ENCODE measurements around the gene CDK5R2. TPM values are rescaled to one million over a fixed set of nuclear protein-coding genes. Genes with fewer than 3 reads are reported as not detected.

Gene CDK5R2
- polyA plus RNA-seq, 1 donor from 2014 or later, result not detected

DNA sequence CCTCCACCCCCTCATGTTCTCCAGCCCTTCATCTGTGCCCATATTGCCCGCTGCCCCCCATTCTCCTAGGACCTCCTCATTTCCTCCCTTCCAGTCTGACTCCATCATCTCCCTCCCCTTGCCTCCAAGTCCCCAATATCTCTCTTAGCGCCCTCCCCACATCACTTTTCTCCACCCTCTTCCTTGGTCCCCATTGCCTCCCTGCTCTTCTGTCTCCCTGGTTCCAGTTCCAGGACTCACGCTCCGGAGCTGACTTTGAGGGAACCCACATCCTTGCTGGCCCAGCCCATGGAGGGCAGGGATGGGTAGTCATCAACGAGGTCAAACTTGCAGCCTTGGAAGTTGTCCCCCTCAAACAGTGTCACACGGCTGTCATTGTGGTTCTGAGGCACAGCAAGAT, 31.1 kb downstream of the CDK5R2 start:
- H3K27ac Mint-ChIP-seq, result no peak overlapping the region
- H3K4me3 Mint-ChIP-seq, result no peak overlapping the region

DNA sequence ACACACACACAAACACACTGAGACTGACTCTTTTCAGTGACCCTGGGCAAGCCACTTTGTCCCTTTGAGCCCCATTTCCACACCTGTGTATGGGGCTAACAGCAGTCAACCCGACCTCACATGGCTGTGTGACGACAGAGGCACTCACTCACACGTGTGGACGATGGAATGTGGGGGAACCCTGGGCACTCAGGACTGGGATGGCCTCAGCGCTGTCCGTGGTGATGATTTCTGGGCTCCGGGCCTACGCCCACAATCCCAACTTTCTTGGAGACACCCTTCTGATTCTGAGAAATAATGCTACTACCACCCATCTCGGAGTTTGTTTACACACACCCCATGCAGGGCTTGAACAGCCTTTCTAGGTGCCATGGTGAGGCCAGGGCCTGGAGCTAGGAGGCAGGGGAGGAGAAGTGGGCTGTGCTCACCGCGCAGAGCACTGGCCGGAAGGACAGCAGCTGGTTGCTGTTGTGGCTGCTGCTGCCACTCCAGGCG, 32.3 kb downstream of the CDK5R2 start:
- Mint-ChIP-seq H3K4me1 (peaks cover 0 to 11% (median 7%) of the 10 kb centered on the region in 3 donors), H3K9me3 (no peaks in the 10 kb centered on the region), H3K27me3 (peaks cover 76% of the 10 kb centered on the region), H3K4me3 (no peak overlapping the region), H3K27ac (no peak overlapping the region), H3K36me3 (no peaks in the 10 kb centered on the region)

More for the DNA sequence above, 31.1 kb downstream of the CDK5R2 start:
- Mint-ChIP-seq H3K4me1 (peaks cover 0 to 6% (median 4%) of the 10 kb centered on the region in 3 donors), H3K27me3 (peaks cover 75% of the 10 kb centered on the region), H3K9me3 (no peaks in the 10 kb centered on the region), H3K36me3 (no peaks in the 10 kb centered on the region)

DNA sequence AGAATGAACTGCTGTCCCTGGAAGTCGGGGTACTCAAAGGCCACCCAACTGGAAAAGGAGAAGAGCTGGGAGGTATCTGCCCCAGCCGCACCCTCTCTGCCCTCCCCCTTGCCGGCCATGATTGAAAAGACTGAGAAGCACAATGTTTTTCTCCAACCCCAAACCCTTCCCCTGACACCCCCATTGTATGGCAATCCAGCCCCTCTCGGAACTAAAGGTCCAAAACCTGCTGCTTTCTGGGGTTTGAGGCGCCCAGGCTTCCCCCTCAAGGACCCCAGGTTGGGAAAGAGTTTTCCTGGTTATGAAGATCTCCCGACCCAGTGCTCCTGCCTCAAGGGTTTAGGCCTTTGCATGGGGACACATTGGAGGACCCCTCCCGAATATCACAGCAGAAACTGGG, 32.7 kb downstream of the CDK5R2 start:
- H3K27ac Mint-ChIP-seq, result no peak overlapping the region
- H3K4me3 Mint-ChIP-seq, result peak overlapping the region in 1 of 4 donors; percentile 47
- peaks cover 0 to 11% (median 7%) of the 10 kb centered on the region in 3 donors for H3K4me1 Mint-ChIP-seq
- H3K36me3 Mint-ChIP-seq, result peaks cover under 1% of the 10 kb centered on the region
- no peaks in the 10 kb centered on the region for H3K9me3 Mint-ChIP-seq
- peaks cover 75% of the 10 kb centered on the region for H3K27me3 Mint-ChIP-seq

DNA sequence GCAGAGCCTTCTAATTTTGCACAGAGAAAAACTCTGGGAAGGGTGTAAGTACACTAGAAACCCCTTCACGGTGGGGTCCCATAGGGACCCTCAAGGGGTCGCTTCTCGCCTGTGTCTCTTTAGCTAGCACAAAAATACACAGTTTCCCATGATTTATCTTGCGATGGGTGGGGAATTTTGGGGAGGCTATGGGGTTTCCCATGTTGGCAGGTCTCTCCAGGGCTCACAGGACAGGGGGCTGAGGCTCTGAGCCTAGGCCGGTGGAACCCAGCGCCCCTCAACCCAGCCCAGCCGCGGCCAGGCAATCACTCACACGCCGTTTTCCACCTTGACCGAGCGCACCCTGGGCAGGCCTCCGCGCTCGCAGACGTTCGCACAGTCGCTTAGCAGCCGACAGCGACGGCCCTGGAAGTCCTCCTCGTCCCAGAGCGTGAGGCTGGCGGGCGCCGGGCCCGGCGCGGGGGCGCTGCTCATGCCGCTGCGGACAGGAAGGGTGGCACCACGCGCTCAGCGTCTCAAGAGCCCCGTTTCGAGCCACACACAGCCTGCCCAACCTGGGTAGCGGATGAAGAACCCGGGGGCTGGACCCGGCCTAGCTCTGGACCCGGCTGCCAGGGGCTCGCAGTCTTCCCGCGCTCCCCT, 33.4 kb downstream of the CDK5R2 start:
- no peak overlapping the region for H3K4me3 Mint-ChIP-seq

DNA sequence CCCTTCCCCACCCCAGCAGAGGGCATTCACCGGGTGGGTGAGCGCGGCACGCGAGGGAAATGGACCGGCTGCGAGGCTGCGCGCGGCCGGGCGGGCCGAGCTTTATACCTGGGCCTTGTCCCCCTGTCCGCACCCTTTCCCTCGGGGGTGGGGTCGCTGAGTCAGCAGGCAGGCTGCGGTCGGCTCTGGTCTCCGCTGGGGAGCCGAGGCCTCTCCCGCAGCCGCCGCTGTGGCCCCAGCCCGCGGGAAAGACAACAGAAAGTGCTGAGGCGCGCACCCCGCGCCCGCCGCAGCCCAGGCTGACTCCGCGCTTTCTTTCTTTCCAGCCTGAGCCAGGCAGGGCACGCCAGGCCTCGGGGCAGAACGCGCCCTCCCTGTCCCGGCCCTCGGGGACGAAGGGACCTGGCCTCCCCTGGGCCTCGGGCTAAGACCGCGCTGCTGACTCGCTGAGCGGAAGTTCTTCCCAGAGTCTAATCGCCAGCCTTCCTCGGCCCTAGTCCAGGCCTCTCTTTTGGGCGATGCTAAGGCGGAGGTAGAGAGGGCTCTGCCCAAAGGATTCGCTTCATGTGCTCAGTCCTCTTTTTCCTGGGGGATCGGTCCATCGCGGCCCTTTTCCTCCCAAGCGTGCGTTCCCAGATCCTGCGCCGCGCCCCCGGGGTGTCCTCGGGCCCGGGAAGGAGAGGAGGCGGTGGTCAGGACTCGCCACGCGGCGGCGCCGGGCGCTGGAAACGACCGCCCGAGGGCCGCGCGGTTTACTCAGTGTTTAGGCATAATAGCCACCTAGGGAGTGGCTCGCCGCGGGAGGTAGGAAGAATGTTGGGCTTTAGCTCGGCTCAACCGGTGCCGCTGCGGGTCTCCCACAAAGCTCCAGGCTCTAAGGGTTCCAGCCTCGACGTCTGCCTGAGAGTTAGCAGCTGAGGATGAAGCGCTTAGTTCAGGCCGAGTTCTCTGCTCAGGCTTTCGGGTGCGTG, 34.2 kb downstream of the CDK5R2 start, which contains the start of gene CRYBA2:
CRYBA2 (minus strand) TSS at position 78 of the 971 bp plus-strand sequence. CDS start 246 bp downstream, outside the sequence.
- H3K4me1 Mint-ChIP-seq, result peaks cover 0 to 11% (median 7%) of the 10 kb centered on the region in 3 donors
- peak within 1 kb of the TSS in 2 of 4 donors; percentile 24 to 47 for H3K4me3 Mint-ChIP-seq
- H3K36me3 Mint-ChIP-seq, result peaks cover 2% of the 10 kb centered on the region
- H3K27ac Mint-ChIP-seq, result peak within 1 kb of the TSS in 1 of 3 donors; percentile 71
- no peaks in the 10 kb centered on the region for H3K9me3 Mint-ChIP-seq
- H3K27me3 Mint-ChIP-seq, result peaks cover 76% of the 10 kb centered on the region

More for the DNA sequence above, 33.4 kb downstream of the CDK5R2 start:
- Mint-ChIP-seq H3K4me1 (peaks cover 0 to 11% (median 7%) of the 10 kb centered on the region in 3 donors), H3K27me3 (peaks cover 75% of the 10 kb centered on the region), H3K27ac (no peak overlapping the region), H3K36me3 (peaks cover 2% of the 10 kb centered on the region), H3K9me3 (no peaks in the 10 kb centered on the region)

DNA sequence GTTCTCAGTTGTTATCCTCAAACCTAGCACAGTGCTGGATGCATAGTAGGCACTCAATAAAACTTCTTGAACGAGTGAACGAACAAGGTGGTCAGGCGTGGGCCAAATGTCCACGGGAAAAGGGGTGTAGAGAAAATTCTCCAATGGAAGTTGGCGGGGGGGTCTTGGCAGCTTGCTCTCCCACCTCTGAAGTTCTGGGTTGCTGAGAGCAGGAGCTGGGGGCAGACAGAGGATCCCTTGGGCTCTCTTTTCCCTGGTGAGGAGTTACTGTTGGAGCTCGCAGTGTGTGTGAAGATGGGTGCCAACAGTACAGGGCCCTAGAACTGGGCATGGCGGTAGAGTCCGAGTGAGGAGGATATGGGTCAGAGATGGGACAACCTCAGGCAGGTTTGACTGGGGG, 36.1 kb downstream of the CDK5R2 start:
- Mint-ChIP-seq H3K9me3 (no peaks in the 10 kb centered on the region), H3K27ac (no peak overlapping the region), H3K36me3 (peaks cover 2% of the 10 kb centered on the region), H3K27me3 (peaks cover 73% of the 10 kb centered on the region), H3K4me1 (peaks cover 0 to 11% (median 7%) of the 10 kb centered on the region in 3 donors), H3K4me3 (peak overlapping the region in 3 of 4 donors; percentile 14 to 43 (median 21))

DNA sequence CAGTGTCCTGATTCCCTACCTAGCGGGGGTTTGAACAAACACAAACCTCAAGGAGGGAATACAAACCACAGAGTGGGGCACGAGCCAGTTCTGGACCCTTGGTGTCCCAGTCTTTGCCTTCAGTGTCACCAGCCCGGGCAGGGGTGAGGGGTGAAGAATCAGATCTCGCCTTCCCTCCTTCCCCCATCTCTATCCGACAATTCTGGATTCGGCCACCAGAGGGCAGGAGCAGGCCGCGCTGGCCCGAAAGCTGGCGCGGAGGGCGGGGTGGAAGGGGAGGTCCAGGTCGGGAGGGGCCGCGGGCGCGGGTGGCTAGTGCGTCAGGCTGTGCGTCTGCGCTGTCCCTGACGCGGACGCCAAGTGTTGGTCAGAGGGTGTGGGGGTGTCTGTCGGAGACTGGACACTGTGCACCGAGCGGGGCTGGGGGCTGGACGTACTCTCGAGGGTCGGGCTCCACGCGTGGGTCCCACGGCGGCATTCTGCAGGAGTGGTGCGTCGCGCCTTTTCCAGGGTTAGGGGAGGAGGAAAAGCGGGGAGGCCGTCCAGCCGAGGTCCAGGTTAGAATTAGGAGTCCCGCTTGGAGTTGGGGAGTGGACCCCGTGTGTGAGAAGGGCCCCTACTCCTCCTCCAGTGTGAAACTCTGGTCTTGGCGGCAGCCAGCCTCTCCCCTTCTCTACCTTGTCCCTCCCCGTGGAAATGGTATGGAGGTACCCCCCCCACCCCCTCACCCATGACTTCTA, 36.7 kb downstream of the CDK5R2 start:
- peaks cover 0 to 11% (median 7%) of the 10 kb centered on the region in 3 donors for H3K4me1 Mint-ChIP-seq
- H3K27me3 Mint-ChIP-seq, result peaks cover 71% of the 10 kb centered on the region
- no peak overlapping the region for H3K27ac Mint-ChIP-seq
- H3K4me3 Mint-ChIP-seq, result peak overlapping the region in 1 of 4 donors; percentile 65
- no peaks in the 10 kb centered on the region for H3K9me3 Mint-ChIP-seq
- peaks cover 2% of the 10 kb centered on the region for H3K36me3 Mint-ChIP-seq

DNA sequence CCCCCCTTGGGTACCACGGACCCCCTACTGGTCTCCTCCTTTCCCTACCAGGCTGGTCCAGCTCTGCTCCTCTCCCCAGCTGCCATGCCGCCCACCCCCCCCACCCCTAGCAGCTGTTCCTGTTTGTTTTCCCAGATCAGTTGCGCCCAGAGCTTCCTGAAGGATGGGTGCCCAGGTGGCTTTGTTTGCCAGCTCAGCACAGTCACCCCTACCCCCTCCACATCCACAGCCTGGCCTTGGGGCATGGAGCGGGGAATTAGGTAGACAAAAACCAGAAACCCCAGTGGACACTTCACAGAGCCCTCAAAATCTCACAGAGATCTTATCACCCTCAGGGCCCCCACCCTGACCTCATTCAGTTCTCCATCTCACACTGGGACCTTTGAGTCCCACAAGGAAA, 37.5 kb downstream of the CDK5R2 start:
- Mint-ChIP-seq H3K36me3 (peaks cover 2% of the 10 kb centered on the region), H3K4me1 (peaks cover 0 to 9% (median 7%) of the 10 kb centered on the region in 3 donors), H3K4me3 (peak overlapping the region in 2 of 4 donors; percentile 30 to 65), H3K9me3 (no peaks in the 10 kb centered on the region), H3K27ac (peak overlapping the region in 1 of 3 donors; percentile 28), H3K27me3 (peaks cover 66% of the 10 kb centered on the region)

DNA sequence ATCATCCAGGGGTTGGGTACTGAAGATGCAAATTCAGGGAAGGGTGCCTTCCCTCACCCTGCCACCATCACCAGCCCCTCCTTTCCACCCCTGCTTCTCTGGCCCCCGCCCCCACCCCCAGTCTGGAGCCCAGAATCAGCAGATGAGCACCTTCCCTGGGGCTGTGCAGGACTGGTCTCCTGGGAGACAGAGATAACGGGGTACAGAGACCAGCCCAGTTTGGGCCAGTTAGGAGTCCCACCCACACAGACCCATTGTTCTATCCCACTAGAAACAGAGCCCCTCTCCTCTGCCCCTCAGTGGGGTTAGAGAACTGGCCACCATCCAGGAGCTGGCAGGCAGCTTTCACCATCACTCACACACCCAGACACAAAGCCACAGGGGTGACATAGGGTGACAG, 38.3 kb downstream of the CDK5R2 start:
- Mint-ChIP-seq H3K4me1 (peaks cover 0 to 10% (median 8%) of the 10 kb centered on the region in 3 donors), H3K4me3 (no peak overlapping the region), H3K36me3 (peaks cover 3% of the 10 kb centered on the region), H3K27me3 (peaks cover 64% of the 10 kb centered on the region), H3K9me3 (no peaks in the 10 kb centered on the region), H3K27ac (no peak overlapping the region)

DNA sequence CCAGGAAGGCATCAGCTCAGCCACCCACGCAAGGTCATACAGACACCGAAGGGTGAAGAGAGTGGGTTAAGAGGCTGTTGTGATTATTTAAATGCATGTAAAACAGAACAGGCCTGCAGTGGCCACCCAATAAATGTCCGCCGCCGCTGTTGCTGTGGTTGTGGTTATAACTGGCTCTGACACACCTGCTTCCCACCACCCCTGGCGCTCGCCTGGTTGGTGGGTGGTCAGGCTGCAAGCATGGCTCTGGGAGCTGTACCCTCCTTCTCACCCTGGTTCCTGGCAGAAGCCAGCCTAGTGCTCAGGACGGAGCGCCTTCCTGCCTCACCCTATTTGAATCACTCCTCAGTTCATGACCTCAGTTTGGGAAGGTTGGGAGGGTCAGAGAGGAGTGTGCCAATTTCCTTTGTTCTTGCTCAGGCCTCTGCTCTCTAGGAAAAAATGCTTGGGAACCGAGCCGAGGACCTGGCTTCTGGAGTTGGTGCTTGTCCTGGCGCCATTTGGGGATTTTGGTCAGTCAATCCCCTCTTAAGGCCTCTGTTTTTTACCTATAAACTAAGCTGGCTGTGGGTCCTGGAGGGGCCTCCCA, 39.0 kb downstream of the CDK5R2 start:
- Mint-ChIP-seq H3K36me3 (peaks cover 3% of the 10 kb centered on the region), H3K27ac (no peak overlapping the region), H3K4me1 (peaks cover 0 to 14% (median 11%) of the 10 kb centered on the region in 3 donors), H3K4me3 (peak overlapping the region in 1 of 4 donors; percentile 2), H3K27me3 (peaks cover 68% of the 10 kb centered on the region), H3K9me3 (no peaks in the 10 kb centered on the region)

DNA sequence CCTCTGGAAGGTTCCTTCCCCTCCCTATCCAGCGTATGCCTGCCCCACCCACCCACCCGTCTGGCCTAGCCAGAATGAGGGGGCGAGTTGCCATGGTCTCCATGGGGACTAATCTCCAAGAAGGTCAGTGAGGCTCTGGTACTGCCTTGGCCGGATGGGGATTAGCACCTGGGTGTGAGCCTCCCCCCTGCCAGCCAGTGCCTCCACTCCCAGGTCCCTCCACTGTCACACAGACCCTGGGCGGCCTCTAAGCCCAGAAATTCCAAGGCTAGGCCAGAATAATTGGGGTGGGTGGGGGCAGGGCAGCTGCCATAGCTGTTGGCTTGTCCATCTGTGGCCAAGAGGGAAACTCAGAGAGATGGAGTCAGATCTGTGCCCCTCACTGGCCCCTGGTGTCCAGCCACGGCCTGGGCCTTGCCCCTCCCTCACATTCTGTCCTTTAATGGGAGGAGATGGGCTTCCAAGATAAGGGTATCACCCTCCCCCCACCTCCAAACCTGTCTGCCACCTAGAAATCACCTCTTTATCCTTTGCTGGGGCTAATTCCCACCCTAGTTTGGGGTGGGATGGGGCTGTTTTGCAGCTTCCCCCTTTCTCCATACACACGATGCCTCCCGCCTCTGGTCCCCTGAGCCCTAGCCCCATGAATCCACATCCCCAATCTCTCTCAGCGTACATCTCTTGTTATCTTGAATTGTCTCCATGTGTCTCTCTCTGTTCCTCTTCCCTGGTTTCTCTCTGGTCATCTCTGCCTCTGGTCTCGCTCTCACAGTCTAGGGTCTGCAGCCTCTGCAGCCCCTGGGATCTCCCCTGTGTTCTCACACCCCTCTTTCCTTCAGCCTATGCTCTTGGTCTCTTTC, 39.8 kb downstream of the CDK5R2 start:
- Mint-ChIP-seq H3K27ac (no peak overlapping the region), H3K27me3 (peaks cover 68% of the 10 kb centered on the region), H3K4me1 (peaks cover 0 to 14% (median 11%) of the 10 kb centered on the region in 3 donors), H3K4me3 (peak overlapping the region in 1 of 4 donors; percentile 42), H3K36me3 (peaks cover 3% of the 10 kb centered on the region), H3K9me3 (no peaks in the 10 kb centered on the region)

DNA sequence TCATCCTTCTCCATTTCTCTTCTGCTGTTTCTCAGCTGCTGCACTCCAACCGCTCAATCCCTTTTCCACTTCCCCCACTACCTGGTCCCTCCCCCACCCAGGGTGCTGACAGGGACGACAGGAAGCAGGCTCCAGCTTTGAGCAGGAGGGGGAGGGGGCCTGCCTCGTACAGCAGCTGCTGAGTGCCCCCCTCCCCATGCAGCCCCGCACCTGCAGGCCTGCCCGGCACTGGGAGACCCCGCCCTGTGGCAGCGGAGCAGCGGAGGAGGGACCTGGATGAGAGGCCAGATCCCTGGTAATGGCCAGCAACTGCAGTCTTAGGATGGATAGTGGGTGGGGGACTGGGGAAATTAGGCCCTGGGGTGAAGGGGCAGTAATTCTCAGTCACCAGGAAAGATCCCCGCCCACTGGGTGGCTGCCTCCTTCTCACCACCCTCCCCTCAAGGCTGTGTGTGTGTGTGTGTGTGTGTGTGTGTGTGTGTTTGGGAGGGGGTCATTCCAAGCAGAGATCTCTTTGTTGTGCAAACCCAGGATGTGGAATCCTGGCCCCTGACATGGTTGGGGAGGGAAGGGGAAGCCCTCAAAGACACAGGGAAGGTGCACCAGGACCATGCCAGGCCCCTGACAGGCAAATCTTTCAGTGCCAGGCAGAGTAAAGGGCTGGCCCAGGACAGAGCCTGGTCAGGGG, 40.6 kb downstream of the CDK5R2 start:
- no peak overlapping the region for H3K27ac Mint-ChIP-seq
- H3K4me1 Mint-ChIP-seq, result peaks cover 0 to 15% (median 11%) of the 10 kb centered on the region in 3 donors
- peaks cover 69% of the 10 kb centered on the region for H3K27me3 Mint-ChIP-seq
- no peak overlapping the region for H3K4me3 Mint-ChIP-seq
- no peaks in the 10 kb centered on the region for H3K9me3 Mint-ChIP-seq
- peaks cover 3% of the 10 kb centered on the region for H3K36me3 Mint-ChIP-seq

DNA sequence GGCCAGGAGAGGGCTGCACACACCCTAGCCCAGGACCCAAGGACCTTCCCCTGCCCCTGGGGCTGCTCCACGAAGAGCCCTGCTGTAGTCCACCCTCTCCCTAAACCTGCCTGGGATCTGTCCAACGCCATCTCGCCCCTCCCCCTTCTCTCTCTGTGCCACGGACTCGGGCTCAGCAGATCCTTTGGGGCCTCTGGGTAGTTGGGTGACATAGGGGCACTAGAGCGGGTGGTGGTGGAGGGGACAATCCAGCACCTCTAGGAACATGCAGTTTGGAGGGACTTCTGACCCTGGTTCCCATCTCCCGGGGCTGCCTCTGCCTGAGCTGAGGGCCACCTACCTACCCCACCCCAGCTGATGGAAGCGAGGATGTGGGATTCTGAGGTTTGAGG, 41.1 kb downstream of the CDK5R2 start:
- Mint-ChIP-seq H3K27ac (no peak overlapping the region), H3K27me3 (peaks cover 69% of the 10 kb centered on the region), H3K4me1 (peaks cover 0 to 12% (median 11%) of the 10 kb centered on the region in 3 donors), H3K36me3 (peaks cover 3% of the 10 kb centered on the region), H3K4me3 (no peak overlapping the region), H3K9me3 (no peaks in the 10 kb centered on the region)
